Measurements from ENCODE around the gene CHL1.

CHL1 gene

GRCh38 chr3:324423-324822 lies 127.9 kb downstream of the CHL1 start:
- no peak for FAIRE-seq
- no peak for DNase-seq (ENCODE audit: insufficient read length, low spot score)
- TF ChIP-seq TAF1 (IDR thresholded peaks at IDR 0.05; ENCODE audit: low read depth, low read length) (no peak), POLR2AphosphoS5 (IDR thresholded peaks at IDR 0.05; ENCODE audit: low read depth, low read length) (no peak), SPI1 (IDR thresholded peaks at IDR 0.05; ENCODE audit: low read depth, low read length) (no peak), PAX5 (IDR thresholded peaks at IDR 0.05; ENCODE audit: insufficient read depth, low read length, severe bottlenecking) (no peak), POU2F2 (IDR thresholded peaks at IDR 0.05; ENCODE audit: low read depth, low read length) (no peak), POLR2A (IDR thresholded peaks at IDR 0.05; ENCODE audit: low read depth, low read length) (no peak)

- DNase-seq (ENCODE audit: insufficient read length, low spot score) (no peak), FAIRE-seq (no peak)
- TF ChIP-seq POLR2AphosphoS5 (IDR thresholded peaks at IDR 0.05; ENCODE audit: low read depth, low read length) = no peak
- TF ChIP-seq PAX5 (IDR thresholded peaks at IDR 0.05; ENCODE audit: insufficient read depth, low read length, severe bottlenecking) = no peak
- TF ChIP-seq SPI1 (IDR thresholded peaks at IDR 0.05; ENCODE audit: low read depth, low read length) = no peak
- no peak for TF ChIP-seq POLR2A (IDR thresholded peaks at IDR 0.05; ENCODE audit: low read depth, low read length)
- TF ChIP-seq TAF1 (IDR thresholded peaks at IDR 0.05; ENCODE audit: low read depth, low read length) = no peak
- TF ChIP-seq POU2F2 (IDR thresholded peaks at IDR 0.05; ENCODE audit: low read depth, low read length) = no peak
Measured at GRCh38 chr3:325495-325894, 128.9 kb downstream of the CHL1 start.

DNA sequence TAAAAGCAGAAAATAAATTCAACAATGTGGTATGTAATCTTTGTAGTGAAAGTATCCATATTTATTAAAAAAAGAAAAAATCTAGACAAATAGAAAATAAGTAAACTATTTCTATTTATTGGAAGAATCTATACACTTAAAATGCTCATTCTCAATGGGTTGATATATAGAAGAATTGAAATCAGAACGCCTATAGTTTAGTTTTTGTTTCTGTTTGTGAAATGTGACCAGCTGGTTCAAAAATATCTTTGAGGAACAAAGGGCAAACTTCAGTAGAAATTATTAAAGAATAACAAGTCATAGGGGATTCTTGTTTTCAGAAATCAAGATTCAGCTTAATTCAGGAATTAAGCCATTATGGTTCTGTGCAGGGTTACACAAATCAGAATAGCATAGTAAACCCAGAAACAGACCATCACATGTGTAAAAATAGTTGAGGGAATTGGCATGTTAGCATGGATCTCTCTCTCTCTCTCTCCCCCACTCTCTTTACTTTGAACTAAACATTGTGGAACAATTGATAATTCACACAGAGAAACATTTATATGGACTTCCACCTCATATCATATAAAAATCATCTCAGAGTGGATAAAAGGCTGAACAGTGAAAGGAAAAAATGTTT lies 134.0 kb downstream of the CHL1 start:
- no peak for TF ChIP-seq POLR2A (IDR thresholded peaks at IDR 0.05; ENCODE audit: low read depth, low read length)
- TF ChIP-seq TAF1 (IDR thresholded peaks at IDR 0.05; ENCODE audit: low read depth, low read length) = no peak
- TF ChIP-seq POU2F2 (IDR thresholded peaks at IDR 0.05; ENCODE audit: low read depth, low read length) = no peak
- TF ChIP-seq PAX5 (IDR thresholded peaks at IDR 0.05; ENCODE audit: insufficient read depth, low read length, severe bottlenecking) = no peak
- no peak for TF ChIP-seq SPI1 (IDR thresholded peaks at IDR 0.05; ENCODE audit: low read depth, low read length)
- DNase-seq (ENCODE audit: insufficient read length, low spot score) (no peak), FAIRE-seq (no peak)

DNA sequence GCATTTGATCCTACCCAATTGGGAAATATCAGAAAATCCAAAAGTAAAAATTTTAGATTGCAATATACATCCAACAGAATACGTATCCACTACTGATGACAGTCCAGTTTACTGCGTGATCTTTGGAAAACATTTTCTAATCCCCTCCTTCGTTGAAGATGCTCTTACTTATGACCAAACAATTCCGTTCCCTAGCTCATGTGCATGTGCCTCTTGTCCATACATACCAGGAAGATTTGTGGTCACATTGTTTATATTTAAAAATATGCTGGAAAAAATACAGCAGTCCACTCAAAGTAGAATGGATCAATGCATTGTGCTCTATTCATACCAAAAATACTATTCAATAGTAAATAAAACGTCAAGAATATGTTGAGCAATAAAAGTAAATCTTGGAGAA lies 135.3 kb downstream of the CHL1 start:
- FAIRE-seq (no peak), DNase-seq (ENCODE audit: insufficient read length, low spot score) (no peak)
- TF ChIP-seq TAF1 (IDR thresholded peaks at IDR 0.05; ENCODE audit: low read depth, low read length) (no peak), PAX5 (IDR thresholded peaks at IDR 0.05; ENCODE audit: insufficient read depth, low read length, severe bottlenecking) (no peak), POLR2A (IDR thresholded peaks at IDR 0.05; ENCODE audit: low read depth, low read length) (no peak), SPI1 (IDR thresholded peaks at IDR 0.05; ENCODE audit: low read depth, low read length) (no peak), POLR2AphosphoS5 (IDR thresholded peaks at IDR 0.05; ENCODE audit: low read depth, low read length) (no peak), POU2F2 (IDR thresholded peaks at IDR 0.05; ENCODE audit: low read depth, low read length) (no peak)

GRCh38 chr3:332701-333100 lies 136.1 kb downstream of the CHL1 start:
- no peak for FAIRE-seq
- TF ChIP-seq TAF1 (IDR thresholded peaks at IDR 0.05; ENCODE audit: low read depth, low read length) = no peak
- no peak for TF ChIP-seq POLR2A (IDR thresholded peaks at IDR 0.05; ENCODE audit: low read depth, low read length)
- TF ChIP-seq SPI1 (IDR thresholded peaks at IDR 0.05; ENCODE audit: low read depth, low read length) = no peak
- no peak for TF ChIP-seq POU2F2 (IDR thresholded peaks at IDR 0.05; ENCODE audit: low read depth, low read length)
- TF ChIP-seq PAX5 (IDR thresholded peaks at IDR 0.05; ENCODE audit: insufficient read depth, low read length, severe bottlenecking) = no peak
- DNase-seq (ENCODE audit: insufficient read length, low spot score) = no peak

GRCh38 chr3:335240-335639 lies 138.7 kb downstream of the CHL1 start:
- DNase-seq (ENCODE audit: insufficient read length, low spot score) = no peak
- no peak for TF ChIP-seq POLR2AphosphoS5 (IDR thresholded peaks at IDR 0.05; ENCODE audit: low read depth, low read length)
- no peak for TF ChIP-seq TAF1 (IDR thresholded peaks at IDR 0.05; ENCODE audit: low read depth, low read length)
- no peak for TF ChIP-seq SPI1 (IDR thresholded peaks at IDR 0.05; ENCODE audit: low read depth, low read length)
- TF ChIP-seq POU2F2 (IDR thresholded peaks at IDR 0.05; ENCODE audit: low read depth, low read length) = no peak
- no peak for TF ChIP-seq PAX5 (IDR thresholded peaks at IDR 0.05; ENCODE audit: insufficient read depth, low read length, severe bottlenecking)
- TF ChIP-seq POLR2A (IDR thresholded peaks at IDR 0.05; ENCODE audit: low read depth, low read length) = no peak
- FAIRE-seq = no peak

DNA sequence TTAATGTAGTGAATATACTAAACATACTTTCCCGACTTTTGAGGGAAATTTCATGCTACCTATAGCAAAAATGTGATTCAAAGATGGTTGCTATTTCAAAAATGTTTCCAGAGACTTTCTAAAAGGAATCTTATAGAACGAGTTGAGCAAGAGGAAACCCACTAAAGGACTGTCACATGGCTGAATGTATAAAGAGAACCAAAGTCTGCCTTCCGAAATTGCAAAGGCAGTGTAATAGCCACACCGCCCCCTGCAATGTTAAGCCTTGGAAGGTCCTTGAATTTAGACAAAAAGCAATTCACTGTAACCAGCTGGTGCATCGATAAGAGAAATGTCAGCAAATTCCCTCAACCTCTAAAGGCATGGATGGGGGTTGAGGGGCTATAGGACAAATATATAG lies 142.8 kb downstream of the CHL1 start:
- FAIRE-seq (no peak), DNase-seq (ENCODE audit: insufficient read length, low spot score) (no peak)
- TF ChIP-seq POLR2A (IDR thresholded peaks at IDR 0.05; ENCODE audit: low read depth, low read length) (no peak), TAF1 (IDR thresholded peaks at IDR 0.05; ENCODE audit: low read depth, low read length) (no peak), POU2F2 (IDR thresholded peaks at IDR 0.05; ENCODE audit: low read depth, low read length) (no peak), POLR2AphosphoS5 (IDR thresholded peaks at IDR 0.05; ENCODE audit: low read depth, low read length) (no peak), SPI1 (IDR thresholded peaks at IDR 0.05; ENCODE audit: low read depth, low read length) (no peak), PAX5 (IDR thresholded peaks at IDR 0.05; ENCODE audit: insufficient read depth, low read length, severe bottlenecking) (no peak)

DNA sequence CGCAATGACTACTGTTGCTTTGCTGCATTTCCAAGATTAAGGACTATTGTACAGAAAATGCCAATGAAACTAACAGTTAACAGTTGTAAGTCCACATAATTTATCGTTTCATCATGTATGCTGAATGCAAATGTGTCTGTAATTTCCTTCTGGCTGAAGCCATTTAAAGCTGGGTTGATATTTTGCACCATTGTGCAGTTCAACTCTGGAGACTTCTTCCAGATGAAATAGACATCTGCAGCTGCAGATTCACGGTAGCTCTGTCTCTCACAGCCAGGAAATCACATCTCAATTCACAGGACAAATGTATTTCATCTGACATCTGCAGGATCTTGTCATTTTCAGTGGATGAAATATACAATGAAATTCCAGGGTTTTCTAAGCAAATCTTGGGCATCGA lies 145.4 kb downstream of the CHL1 start:
- FAIRE-seq = peak; percentile 23
- TF ChIP-seq POLR2A (IDR thresholded peaks at IDR 0.05; ENCODE audit: low read depth, low read length) (no peak), TAF1 (IDR thresholded peaks at IDR 0.05; ENCODE audit: low read depth, low read length) (no peak), POU2F2 (IDR thresholded peaks at IDR 0.05; ENCODE audit: low read depth, low read length) (no peak), SPI1 (IDR thresholded peaks at IDR 0.05; ENCODE audit: low read depth, low read length) (no peak), PAX5 (IDR thresholded peaks at IDR 0.05; ENCODE audit: insufficient read depth, low read length, severe bottlenecking) (no peak), POLR2AphosphoS5 (IDR thresholded peaks at IDR 0.05; ENCODE audit: low read depth, low read length) (no peak)
- no peak for DNase-seq (ENCODE audit: insufficient read length, low spot score)

- FAIRE-seq (no peak), DNase-seq (ENCODE audit: insufficient read length, low spot score) (no peak)
- no peak for TF ChIP-seq SPI1 (IDR thresholded peaks at IDR 0.05; ENCODE audit: low read depth, low read length)
- no peak for TF ChIP-seq POLR2A (IDR thresholded peaks at IDR 0.05; ENCODE audit: low read depth, low read length)
- no peak for TF ChIP-seq TAF1 (IDR thresholded peaks at IDR 0.05; ENCODE audit: low read depth, low read length)
- TF ChIP-seq POU2F2 (IDR thresholded peaks at IDR 0.05; ENCODE audit: low read depth, low read length) = no peak
- TF ChIP-seq PAX5 (IDR thresholded peaks at IDR 0.05; ENCODE audit: insufficient read depth, low read length, severe bottlenecking) = no peak
- no peak for TF ChIP-seq POLR2AphosphoS5 (IDR thresholded peaks at IDR 0.05; ENCODE audit: low read depth, low read length)
Measured at GRCh38 chr3:346186-346585, 149.6 kb downstream of the CHL1 start.

DNA sequence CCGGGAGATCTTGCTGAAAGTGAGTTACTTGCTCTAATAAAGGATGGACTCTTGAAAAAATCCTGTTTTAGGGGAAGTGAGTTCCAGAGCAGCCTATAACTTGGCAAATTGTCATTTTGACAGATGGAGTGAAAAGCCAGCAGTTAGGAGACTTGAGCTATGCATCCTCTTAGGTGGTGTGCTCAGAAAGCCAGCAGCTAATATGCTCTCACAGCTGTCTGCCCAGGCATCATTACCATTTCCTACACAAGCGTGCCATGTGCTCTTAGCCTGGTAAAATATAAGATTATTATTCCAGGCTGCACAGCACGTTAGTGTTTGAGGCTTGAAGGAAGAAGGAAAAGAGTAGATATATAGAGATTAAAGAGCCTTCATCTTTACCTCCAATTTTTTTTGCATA lies 151.0 kb downstream of the CHL1 start:
- TF ChIP-seq PAX5 (IDR thresholded peaks at IDR 0.05; ENCODE audit: insufficient read depth, low read length, severe bottlenecking) = no peak
- no peak for TF ChIP-seq POLR2A (IDR thresholded peaks at IDR 0.05; ENCODE audit: low read depth, low read length)
- no peak for TF ChIP-seq TAF1 (IDR thresholded peaks at IDR 0.05; ENCODE audit: low read depth, low read length)
- TF ChIP-seq SPI1 (IDR thresholded peaks at IDR 0.05; ENCODE audit: low read depth, low read length) = no peak
- no peak for TF ChIP-seq POLR2AphosphoS5 (IDR thresholded peaks at IDR 0.05; ENCODE audit: low read depth, low read length)
- no peak for FAIRE-seq

More for the DNA sequence above, 151.0 kb downstream of the CHL1 start:
- DNase-seq (ENCODE audit: insufficient read length, low spot score) = no peak

Measured in GM12891 (cell line).